Measurements from ENCODE around the gene MAN2C1.

Gene MAN2C1

GRCh38 chr15:75366163-75366562 lies 2.2 kb downstream of the MAN2C1 start:
- H3K27ac ChIP-seq, result no peak overlapping the region
- no peak for TF ChIP-seq ZFX (IDR thresholded peaks at IDR 0.05)
- TF ChIP-seq, protein P1, sequence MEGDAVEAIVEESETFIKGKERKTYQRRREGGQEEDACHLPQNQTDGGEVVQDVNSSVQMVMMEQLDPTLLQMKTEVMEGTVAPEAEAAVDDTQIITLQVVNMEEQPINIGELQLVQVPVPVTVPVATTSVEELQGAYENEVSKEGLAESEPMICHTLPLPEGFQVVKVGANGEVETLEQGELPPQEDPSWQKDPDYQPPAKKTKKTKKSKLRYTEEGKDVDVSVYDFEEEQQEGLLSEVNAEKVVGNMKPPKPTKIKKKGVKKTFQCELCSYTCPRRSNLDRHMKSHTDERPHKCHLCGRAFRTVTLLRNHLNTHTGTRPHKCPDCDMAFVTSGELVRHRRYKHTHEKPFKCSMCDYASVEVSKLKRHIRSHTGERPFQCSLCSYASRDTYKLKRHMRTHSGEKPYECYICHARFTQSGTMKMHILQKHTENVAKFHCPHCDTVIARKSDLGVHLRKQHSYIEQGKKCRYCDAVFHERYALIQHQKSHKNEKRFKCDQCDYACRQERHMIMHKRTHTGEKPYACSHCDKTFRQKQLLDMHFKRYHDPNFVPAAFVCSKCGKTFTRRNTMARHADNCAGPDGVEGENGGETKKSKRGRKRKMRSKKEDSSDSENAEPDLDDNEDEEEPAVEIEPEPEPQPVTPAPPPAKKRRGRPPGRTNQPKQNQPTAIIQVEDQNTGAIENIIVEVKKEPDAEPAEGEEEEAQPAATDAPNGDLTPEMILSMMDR (conservative IDR thresholded peaks at IDR 0.05), result no peak

- no peak for TF ChIP-seq ZFX (IDR thresholded peaks at IDR 0.05)
- TF ChIP-seq, protein P1 (conservative IDR thresholded peaks at IDR 0.05), result no peak
- no peak overlapping the region for H3K27ac ChIP-seq
These were observed 3.5 kb downstream of the MAN2C1 start for GRCh38 chr15:75364881-75365280.

GRCh38 chr15:75363786-75364185 lies 4.6 kb downstream of the MAN2C1 start:
- no peak for TF ChIP-seq ZFX (IDR thresholded peaks at IDR 0.05)
- TF ChIP-seq, protein P1 (conservative IDR thresholded peaks at IDR 0.05), result no peak
- H3K27ac ChIP-seq, result no peak overlapping the region

- TF ChIP-seq, protein P1 (conservative IDR thresholded peaks at IDR 0.05), result no peak
- no peak for TF ChIP-seq ZFX (IDR thresholded peaks at IDR 0.05)
These were observed 5.7 kb downstream of the MAN2C1 start for GRCh38 chr15:75362642-75363249.

DNA sequence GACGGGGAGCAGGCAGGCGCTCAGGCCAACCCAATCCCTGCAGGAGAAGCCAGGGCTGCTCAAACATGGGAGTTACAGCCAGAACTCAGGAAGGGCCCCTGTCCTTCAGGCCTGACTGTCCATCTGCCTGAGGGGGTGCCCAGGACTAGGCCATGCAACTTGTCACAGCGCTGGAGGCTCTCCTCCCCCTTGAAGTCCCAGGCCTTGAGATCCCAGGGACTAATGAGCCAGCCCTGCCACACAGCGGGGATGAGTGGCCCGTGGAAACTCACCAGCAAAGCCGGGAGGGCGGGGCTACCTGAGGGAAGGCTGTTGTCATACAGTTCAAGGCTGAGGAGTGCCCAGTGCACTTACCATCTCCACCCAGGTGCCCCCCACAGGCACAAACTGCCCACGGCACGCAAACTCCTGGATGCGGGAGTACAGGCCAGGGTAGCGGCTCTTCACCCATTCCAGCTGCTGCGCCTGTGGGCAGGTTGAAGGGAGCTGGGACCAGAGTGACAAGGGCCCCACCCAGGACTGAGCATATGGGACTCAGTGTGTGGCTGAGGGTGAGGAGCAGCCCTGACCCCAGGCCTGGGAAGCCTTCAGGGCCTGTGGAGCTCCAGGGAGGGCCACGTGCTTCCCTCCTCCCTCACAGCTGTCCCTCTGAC lies 6.3 kb downstream of the MAN2C1 start:
- no peak for TF ChIP-seq ZFX (IDR thresholded peaks at IDR 0.05)
- TF ChIP-seq, protein P1 (conservative IDR thresholded peaks at IDR 0.05), result no peak
- no peak overlapping the region for H3K27ac ChIP-seq

More at GRCh38 chr15:75362642-75363249, 5.7 kb downstream of the MAN2C1 start:
- no peak overlapping the region for H3K27ac ChIP-seq

DNA sequence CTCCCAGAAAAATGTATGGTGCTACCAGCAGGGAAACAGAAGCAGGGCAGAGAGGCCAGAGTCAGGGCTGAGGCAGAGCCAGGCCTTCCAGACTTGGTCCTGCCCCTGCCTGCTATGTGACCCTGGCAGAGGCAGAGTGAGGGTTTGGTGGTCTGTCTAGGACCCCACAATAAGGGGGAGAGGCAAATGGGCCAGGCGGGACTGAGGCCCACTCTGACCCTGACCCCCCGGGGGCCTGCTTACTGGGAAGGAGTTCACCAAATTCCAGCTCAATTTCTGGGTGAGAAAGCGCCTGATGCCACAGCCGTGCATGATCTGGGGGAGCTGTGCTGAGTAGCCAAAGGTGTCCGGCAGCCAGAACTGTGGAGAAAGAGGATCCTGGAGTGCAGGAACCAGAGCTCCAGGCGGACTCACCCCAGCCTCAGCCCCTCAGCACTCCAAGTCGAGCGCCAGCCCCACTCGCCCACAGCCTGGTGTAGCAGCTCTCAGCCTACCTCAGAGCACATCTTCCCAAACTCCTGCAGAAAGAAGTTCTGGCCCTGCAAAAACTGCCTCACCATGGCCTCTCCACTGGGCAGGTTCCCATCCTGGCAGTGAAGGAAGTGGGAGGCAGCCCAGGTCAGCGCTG lies 6.9 kb downstream of the MAN2C1 start:
- no peak overlapping the region for H3K27ac ChIP-seq
- TF ChIP-seq ZFX (IDR thresholded peaks at IDR 0.05), result no peak
- TF ChIP-seq, protein P1 (conservative IDR thresholded peaks at IDR 0.05), result no peak

- TF ChIP-seq, protein P1 (conservative IDR thresholded peaks at IDR 0.05), result no peak
- no peak for TF ChIP-seq ZFX (IDR thresholded peaks at IDR 0.05)
- H3K27ac ChIP-seq, result no peak overlapping the region
These were observed 7.6 kb downstream of the MAN2C1 start for GRCh38 chr15:75360856-75361255.

All from C4-2B (cell line).